Measurements from ENCODE around the gene SHFL. TPM values are rescaled to one million over a fixed set of nuclear protein-coding genes. Genes with fewer than 3 reads are reported as not detected.

SHFL gene
- total RNA-seq, 1 donor from 2014 or later: 5.0 TPM

DNA sequence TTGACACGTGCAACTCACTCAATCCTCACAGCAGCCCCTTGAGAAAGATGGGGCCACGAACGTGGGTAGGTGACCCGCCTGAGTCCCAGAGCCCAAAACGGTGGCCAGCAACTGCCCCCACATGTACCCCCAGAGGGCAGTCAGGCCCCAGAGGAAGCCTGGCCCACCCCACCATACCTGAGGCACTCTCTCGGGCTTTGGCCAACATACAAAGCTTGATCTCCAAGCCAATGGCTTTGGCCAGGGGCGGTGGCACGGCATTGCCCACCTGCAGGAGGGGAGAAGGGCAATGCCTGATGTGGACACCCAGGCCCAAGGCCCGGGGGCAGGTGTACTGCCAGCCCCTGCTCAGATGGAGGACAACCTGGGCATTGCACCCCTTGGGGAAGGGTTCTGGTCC, 47.9 kb downstream of the SHFL start:
- DNase-seq: no peak

DNA sequence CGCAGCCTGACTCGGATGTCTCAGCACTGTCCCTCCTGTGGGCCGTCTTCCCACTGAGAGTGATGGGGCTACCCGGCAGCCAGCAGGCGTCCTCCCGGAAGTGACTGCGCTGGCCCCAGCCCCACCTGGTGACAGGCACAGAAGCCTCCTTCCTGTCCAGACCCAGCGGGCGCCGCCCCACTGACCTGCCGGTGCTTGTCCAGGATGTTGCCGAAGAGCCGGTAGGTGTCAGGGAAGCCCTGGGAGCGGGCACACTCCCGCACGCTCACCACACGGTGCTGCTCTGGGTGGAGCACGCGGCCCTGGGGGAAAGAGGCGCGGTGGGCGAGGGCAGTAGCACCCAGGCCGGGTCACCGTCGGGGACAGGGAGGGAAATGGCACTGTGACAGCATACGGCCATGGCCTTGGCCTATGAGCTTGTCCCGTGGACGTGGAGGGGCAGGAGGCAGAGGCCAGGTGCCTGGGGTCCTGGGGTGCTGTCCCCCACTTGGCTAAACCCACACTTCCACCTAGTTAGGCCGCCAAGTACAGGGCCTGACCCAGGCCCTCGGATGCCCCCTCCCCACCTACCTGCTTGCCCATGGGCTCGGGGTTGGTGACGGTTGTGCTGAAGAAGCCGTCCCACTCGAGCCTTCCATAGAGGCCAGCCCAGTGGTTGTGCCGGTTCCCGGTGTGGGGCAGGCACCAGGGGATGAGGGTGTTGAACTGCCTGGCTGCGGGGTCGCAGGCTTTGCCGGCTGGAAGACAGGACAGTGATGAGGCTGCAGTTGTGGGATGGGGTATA, 49.6 kb downstream of the SHFL start:
- no peak for DNase-seq

DNA sequence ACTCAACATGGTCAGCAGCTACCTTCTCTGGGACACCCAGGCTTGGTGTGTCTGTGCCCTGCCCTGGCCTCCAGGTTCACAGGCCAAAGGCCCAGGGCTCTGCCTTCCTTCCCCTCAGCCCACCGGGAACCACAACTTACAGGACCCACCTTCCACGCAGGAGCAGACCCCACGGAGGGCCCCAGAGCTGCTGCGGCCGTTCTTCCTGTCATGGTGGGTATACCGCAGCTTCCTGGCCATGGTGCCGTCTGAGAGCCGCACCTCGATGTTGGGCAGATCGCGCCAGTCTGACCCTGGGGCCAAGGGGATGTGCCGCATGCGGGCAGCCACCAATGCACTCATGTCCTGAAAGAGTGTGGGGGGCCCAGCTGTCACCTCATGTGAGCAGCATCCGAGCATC, 50.8 kb downstream of the SHFL start:
- no peak for DNase-seq

DNA sequence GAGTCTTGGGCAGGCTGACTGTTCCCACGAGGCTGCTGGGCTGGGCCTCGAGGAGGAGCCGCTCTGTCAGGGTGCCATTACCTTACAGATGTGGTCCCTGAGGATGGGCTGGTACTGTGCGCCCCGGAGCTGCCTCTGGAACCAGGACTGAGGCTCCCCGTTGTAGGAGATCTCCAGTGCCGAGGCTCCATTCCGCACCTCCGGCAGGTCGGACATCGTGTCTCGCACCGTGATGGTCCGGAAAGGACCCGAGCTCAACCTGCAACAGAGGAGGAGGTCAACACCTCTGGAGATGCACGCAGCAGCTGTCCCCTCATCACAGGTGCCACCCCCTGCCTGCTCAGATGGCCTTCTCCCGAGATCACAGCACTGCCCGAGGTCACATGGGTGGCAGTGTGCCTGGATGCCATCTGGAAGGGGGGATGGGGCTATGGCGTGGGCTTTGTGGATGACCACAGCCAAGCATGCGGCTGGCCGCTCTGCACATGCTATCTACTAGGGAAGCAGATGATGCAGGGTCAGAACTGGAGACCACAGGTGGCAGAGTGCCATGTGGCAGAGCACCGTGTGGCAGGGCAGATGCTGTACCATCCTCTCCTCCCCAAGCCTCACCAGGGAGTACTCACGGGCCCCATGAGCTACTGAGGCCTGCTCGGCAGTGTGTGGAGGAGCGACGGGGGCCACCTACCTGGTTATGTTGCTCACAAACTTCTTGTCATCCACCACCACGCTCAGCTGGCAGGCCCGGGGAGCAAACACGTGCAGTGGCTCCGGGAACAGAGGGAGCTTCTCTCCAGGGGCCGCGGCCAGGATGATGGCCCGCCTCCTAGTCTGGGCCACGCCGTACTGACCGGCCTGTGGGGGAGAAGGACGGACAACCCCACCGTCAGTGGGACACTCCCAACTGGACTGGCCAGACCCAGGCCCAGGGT, 51.9 kb downstream of the SHFL start:
- DNase-seq: peak; percentile 45

DNA sequence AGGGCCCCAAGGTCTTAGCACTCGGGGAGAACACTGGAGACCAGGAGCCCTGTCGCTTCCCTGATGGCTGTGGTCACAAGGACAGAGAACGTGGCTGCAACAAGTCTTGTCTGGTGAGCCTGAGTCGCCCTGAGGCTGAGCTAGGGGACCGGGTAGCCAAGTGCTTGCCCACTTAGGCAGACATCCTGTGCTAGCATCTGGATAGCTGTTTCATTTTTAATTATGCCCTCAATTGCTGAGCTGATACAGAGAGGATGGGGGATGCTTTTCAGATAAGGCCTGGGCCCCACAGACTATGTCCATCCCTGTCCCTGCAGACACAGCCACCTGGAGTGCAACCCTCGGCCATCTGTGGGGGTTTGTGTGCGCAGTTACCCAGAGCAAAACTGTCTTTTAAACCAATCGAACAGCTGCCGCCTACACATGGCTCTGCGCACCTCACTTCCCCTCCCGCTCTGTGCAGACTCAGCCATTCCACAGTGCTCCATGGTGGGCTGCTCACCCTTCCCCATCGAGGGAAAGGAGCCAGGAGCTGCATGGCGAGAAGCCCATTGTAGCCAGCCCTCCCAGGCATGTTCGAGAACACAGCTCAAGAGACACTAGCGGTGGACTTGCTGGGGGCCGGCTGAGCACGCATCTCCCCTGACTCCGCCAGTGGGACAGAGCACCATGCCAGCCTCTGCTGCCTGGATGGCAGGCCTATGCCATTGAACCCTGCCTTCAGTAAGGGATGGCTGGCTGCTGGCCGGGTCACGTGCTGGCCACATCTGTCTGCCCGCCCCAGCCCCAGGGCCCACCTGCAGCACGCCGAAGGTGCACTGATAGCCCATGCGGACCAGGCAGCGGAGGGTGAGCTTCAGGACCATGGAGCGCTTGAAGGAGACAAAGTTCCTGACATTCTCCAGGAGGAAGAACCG, 53.0 kb downstream of the SHFL start:
- DNase-seq: no peak

DNA sequence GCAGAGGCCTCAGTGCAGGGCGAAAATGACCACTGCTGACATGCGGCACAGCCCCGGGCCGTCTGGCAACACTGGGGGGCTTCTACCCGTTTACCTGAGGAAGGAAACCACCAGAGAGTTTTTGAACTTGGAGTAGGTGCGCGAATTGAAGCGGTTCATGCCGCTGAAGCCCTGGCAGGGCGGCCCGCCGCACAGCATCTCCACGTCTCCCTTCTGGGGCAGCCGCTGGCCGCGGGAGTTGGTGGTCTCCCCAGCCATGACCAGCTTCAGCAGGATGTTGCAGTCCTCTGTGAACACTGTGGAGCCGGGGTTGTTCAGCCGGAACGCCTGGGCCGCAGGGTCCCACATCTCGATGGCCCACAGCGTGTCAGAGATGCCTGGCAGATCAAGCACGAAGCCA, 53.8 kb downstream of the SHFL start:
- DNase-seq: no peak

DNA sequence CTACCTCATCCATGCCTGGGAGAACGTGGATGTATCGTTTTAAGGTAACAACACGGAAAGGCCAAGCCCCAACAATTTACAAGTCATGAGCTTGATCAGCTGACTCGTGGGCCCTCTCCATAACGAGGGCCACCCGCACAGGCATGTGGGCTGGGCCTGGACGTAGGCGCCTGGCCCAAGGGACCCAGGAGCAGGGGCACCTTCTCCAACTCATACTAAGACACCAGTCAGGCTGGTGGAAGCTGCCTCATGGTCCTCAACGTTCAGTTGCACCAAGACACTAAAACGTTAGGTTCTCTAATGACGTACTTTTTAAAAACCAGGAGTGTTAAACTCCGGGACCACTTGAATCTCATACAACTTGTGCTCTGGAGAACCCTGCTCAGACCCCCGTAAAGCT, 55.4 kb downstream of the SHFL start:
- DNase-seq: no peak

DNA sequence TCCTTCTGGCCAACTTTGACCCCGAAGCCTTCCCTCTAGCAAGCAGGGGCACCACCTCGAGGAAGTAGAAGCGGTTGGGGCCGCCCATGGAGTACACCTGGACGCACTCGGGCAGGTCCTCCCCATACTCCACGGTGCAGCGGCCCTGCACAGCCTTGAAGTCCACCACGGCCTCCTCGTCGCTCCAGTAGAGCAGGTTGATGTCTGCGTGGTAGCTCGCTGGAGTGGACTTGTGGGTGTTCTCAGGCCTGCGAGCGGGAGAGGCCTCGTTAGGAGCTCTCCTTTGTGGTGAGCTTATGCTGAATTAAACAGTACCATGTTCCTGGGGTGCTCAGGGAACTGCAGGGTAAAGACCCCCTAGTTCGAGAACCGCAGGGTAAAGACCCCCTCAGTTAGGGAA, 55.9 kb downstream of the SHFL start:
- no peak for DNase-seq

Small RNA genes lying within 50 kb of the gene (small RNA-seq; reads per million reads assigned to genes)
- gene MIR5589: not detected
- gene SNORD105: 35.3 reads per million, percentile 95 among the genes with 10 or more reads in this experiment
- 5,435 reads per million, percentile 100 among the genes with 10 or more reads in this experiment for gene SNORD105B

Other genes starting within 250 kb of the SHFL start
- 121 TPM for gene OLFM2, start 149.8 kb upstream of the SHFL start, total RNA-seq
- 1.2 TPM for gene COL5A3, start 75.8 kb upstream of the SHFL start, total RNA-seq
- gene RDH8, start 72.8 kb upstream of the SHFL start, total RNA-seq: not detected
- gene ANGPTL6, start 16.4 kb downstream of the SHFL start, total RNA-seq: 0.47 TPM
- gene PPAN, start 20.0 kb downstream of the SHFL start, total RNA-seq: 18.1 TPM
- 3.9 TPM for gene P2RY11, start 25.4 kb downstream of the SHFL start, total RNA-seq
- gene EIF3G, start 33.6 kb downstream of the SHFL start, total RNA-seq: 96.1 TPM
- 21.4 TPM for gene DNMT1, start 108.6 kb downstream of the SHFL start, total RNA-seq
- gene S1PR2, start 145.0 kb downstream of the SHFL start, total RNA-seq: 4.7 TPM
- gene MRPL4, start 165.9 kb downstream of the SHFL start, total RNA-seq: 8.9 TPM
- 1.6 TPM for gene ICAM1, start 184.8 kb downstream of the SHFL start, total RNA-seq
- 0.16 TPM for gene ICAM4, start 200.6 kb downstream of the SHFL start, total RNA-seq
- gene ICAM5, start 203.6 kb downstream of the SHFL start, total RNA-seq: 3.3 TPM
- gene ZGLP1, start 223.5 kb downstream of the SHFL start, total RNA-seq: 1.6 TPM
- 14.7 TPM for gene FDX2, start 229.7 kb downstream of the SHFL start, total RNA-seq
- 3.0 TPM for gene RAVER1, start 247.2 kb downstream of the SHFL start, total RNA-seq